HG03457 (cell line): ENCODE data around the gene TP53TG3.
"Not testable (repeated sequence)": the region's sequence is repeated elsewhere in the genome, so short reads cannot be mapped to it uniquely, and the experiment has no call there.

Source experiments
- ATAC-seq: cut with Tn5 transposase; IDR thresholded peaks from one replicate; pipeline ENCODE4 v1.9.1; 2021; ENCODE audit warnings: moderate number of reproducible peaks; ENCODE audit not compliant: unreplicated experiment

The TP53TG3 gene, protein sequence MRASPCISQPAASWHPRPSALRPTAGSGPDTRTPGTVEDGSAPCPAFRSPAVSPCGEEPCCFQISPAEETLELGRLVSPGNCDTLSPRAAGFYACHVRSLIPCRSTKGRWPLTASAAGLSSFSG

DNA sequence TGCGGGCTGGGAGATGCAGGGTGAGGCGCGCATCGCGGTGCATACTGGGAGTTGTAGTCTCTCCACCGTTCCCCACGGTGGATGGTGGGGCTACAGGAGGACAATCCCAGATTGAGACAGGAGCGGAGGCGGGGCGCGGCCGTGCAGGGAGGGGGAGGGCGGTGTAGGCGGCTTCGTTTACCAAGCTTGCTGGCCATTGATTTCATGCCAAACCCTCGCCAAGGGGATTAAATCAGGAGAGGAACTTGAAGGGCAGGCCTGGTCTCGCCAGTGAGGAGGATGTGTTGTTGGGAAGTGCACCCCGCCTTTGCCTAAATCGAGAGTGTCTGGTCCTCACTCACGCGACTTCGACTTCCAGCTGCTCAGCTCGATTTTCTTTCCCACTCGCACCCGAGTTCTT lies at the start of gene TP53TG3:
Gene TP53TG3 (minus strand): TSS at position 101 of the 400 bp plus-strand sequence. CDS start 68 bp downstream, at position 33.
- not testable (repeated sequence) for ATAC-seq

DNA sequence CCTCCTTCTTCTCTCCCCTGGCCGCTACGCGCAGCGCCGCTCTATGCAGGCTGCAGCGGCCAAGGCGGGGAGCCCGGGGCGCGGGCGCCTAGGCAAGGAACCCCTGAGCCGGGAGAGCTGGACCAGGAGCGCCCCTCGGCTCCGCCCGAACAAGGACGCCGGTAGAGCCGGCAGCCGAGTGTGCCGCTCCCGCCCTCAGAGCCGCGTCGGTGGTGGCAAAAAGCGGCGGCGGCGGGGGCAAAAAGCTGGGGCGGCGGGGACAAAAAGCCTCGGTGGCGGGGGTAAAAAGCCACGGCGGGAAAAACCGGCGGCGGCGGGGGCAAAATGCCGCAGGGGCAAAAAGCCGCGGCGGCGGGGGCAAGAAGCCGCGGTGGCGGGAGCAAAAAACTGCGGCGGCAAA lies 25.1 kb downstream of the TP53TG3 start:
- not testable (repeated sequence) for ATAC-seq

DNA sequence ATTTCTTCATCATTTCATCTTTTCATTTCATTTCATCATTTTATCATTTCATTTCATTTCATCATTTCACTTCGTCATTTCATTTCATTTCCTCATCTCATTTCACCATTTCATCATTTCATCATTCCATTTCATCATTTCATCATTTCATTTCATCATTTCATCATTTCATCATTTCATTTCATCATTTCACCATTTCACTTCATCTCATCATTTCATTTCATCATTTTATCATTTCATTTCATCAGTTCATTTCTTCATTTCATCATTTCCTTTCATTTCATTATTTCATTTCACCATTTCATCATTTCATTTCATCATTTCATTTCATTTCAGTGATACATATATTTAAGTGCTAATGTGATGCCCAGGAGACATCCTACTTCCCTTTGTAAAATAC lies 28.4 kb downstream of the TP53TG3 start:
- ATAC-seq = not testable (repeated sequence)

DNA sequence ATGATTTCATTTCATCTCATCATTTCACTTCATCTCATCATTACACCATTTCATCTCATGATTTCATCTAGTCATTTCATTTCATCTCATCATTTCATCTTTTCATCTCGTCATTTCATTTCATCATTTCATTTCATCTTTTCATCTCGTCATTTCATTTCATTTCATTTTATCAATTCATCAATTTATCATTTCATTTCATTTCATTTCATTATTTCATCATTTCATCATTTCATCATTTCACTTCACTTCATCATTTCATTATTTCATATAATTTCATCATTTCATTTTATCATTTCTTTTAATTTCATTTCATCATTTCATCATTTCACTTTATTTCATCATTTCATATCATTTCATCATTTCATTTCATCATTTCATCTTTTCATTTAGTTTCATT lies 29.2 kb downstream of the TP53TG3 start:
- ATAC-seq = not testable (repeated sequence)

DNA sequence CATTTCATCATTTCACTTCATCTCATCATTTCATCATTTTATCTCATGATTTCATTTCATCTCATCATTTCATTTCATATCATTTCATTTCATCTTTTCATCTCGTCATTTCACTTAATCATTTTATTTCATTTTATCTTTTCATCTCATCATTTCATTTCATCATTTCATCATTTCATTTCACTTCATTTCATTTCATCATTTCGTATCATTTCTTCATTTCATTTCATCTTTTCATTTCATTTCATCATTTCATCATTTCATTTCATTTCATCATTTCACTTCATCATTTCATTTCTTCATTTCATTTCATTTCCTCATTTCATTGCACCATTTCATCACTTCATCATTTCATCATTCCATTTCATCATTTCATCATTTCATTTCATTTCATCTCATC lies 29.8 kb downstream of the TP53TG3 start:
- not testable (repeated sequence) for ATAC-seq

DNA sequence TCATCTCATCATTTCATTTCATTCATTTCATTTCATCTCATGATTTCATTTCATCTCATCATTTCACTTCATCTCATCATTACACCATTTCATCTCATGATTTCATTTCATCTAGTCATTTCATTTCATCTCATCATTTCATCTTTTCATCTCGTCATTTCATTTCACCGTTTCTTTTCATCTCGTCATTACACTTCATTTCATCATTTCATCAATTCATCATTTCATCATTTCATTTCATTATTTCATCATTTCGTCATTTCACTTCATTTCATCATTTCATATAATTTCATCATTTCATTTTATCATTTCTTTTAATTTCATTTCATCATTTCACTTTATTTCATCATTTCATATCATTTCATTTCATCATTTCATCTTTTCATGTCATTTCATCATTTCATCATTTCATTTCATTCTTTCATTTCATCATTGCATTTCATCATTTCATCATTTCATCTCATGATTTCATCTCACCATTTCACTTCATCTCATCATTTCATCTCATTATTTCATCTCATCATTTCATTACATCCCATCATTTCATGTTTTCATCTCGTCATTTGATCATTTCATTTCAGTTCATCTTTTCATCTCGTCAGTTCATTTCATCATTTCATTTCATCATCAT lies 30.6 kb downstream of the TP53TG3 start:
- not testable (repeated sequence) for ATAC-seq

DNA sequence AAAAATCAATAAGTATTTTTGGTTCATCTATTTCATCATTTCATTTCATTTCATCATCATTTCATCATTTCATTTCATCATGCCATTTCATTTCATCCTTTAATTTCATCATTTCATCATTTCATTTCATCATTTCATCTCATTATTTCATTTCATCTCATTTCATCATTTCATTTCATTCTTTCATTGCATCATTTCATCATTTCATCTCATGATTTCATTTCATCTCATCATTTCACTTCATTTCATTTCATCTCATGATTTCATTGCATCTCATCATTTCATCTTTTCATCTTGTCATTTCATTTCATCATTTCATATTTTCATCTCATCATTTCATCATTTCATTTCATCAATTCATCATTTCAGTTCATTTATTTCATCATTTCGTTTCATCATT lies 31.2 kb downstream of the TP53TG3 start:
- not testable (repeated sequence) for ATAC-seq

DNA sequence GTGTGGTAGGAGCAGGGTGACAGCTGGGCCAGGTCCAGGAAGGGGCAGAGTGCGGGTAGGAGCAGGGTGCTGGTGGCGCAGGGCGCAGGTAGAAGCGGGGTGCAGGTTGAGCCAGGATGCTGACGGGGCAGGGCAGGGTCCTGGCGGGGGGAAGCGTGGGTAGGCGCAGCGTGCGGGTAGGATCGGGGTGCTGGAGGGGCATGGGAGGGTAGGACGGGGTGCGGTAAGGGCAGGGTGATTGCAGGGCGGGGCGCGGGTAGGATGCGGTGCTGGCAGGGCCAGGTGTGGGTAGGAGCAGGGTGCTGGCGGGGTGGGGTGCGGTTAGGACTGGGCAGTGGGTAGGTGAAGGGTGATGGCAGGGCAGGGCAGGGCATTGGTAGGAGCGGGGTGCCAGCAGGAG lies 38.4 kb downstream of the TP53TG3 start:
- not testable (repeated sequence) for ATAC-seq

DNA sequence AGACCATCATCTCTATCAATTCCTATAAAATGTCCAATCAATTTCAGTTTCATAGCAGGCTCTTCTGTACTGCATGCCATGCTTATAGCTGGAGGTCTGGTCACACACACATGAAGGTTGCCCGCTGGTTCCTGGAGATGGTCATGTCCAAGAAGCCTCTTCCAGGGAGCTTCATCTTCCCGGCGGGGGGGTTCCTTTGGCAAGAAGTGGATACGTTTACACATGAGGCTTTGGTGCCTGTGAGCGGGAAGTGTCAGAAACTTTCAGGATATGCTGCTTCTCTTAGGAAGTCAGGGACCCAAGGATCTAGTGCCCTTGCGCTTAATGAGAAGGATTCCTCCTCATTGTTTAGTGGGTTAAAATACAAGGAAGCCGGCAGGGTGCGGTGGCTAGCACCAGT lies 43.9 kb downstream of the TP53TG3 start:
- ATAC-seq = not testable (repeated sequence)
